ENCODE measurements around the gene PARP8. TPM values are rescaled to one million over a fixed set of nuclear protein-coding genes. Genes with fewer than 3 reads are reported as not detected.

Gene PARP8
- total and polyA plus RNA-seq, 2 of the 8 experiments (the other 6 are each of a cell fraction or from before 2014, with no cell fraction given) = 16.6 to 30.6 TPM

DNA sequence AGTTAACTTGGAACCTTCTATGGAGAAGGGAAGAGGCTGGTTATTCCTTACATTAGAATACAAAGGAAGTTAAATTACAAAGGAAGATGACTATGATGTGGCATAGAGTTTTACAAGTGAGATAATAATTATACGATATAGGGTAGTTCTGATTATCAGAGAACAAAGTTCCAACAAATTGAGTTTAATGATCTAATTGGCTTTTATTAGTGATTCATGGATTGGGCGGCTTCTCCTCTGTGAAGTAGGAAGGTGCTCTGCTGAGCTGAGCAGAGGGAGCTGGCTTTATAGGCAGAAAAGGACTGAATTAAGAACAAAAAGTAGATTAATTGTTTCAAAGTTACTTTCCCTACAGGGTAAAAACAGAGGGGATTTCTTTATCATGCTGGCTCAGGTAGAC, 49.7 kb downstream of the PARP8 start:
- H3K4me2 ChIP-seq (ENCODE audit: insufficient read depth in 1 of 2, low read depth in 2 of 2, low read length in 2 of 2) = no peak overlapping the region
- H3K9ac ChIP-seq (replicated peaks in 1 of 4; ENCODE audit: extremely low read depth in 1 of 4, low read depth in 3 of 4, low read length in 3 of 4) = no peak overlapping the region
- no peak overlapping the region for H4K91ac ChIP-seq (replicated peaks; ENCODE audit: insufficient read length, low read length)
- DNase-seq (ENCODE audit: low read depth in 1 of 2, low spot score in 2 of 2) (no peak), FAIRE-seq (no peak)
- ChIA-PET CTCF (ENCODE audit: partially characterized antibody) (interaction anchor here (1.0 to 2.1 kb wide), 2 partner anchors 10 to 14 kb away, joined by 3 to 6 read pairs; no protein-coding TSS in a partner anchor), POLR2A (ENCODE audit: partially characterized antibody) (interaction anchor here (1.8 kb wide), 1 partner anchor 25 kb away, joined by 4 read pairs; no protein-coding TSS in a partner anchor)
- H3K23me2 ChIP-seq (ENCODE audit: low read depth, low read length) = no peaks in the 10 kb centered on the region
- no peak overlapping the region for H3K27ac ChIP-seq (ENCODE audit: low read depth, low read length)
- H4K5ac ChIP-seq (ENCODE audit: insufficient read length, low read depth, low read length) = no peak overlapping the region
- H3K79me1 ChIP-seq (ENCODE audit: low read depth, low read length) = no peaks in the 10 kb centered on the region; the same call in 1 of the 2 replicates
- H3K4me1 ChIP-seq (replicated peaks in 1 of 4; ENCODE audit: control insufficient read depth in 3 of 4, insufficient read depth in 4 of 4, low read length in 3 of 4) = peaks cover 0 to 4% (median under 1%) of the 10 kb centered on the region in 4 experiments; a peak in 4 of 7 replicates
- no peak overlapping the region for H2BK12ac ChIP-seq (ENCODE audit: low read depth, low read length)
- H2BK15ac ChIP-seq (ENCODE audit: low read length) = no peak overlapping the region
- no peak overlapping the region for H3K4ac ChIP-seq (replicated peaks; ENCODE audit: insufficient read length, low read depth, low read length)
- no peaks in the 10 kb centered on the region for H4K20me1 ChIP-seq (replicated peaks in 1 of 2; ENCODE audit: control insufficient read depth in 1 of 2, insufficient read depth in 2 of 2, low read length in 2 of 2)
- no peak overlapping the region for H2BK20ac ChIP-seq (ENCODE audit: low read length)
- H4K8ac ChIP-seq (ENCODE audit: extremely low read depth, insufficient read depth, low read length) = no peak overlapping the region
- no peak overlapping the region for H3K56ac ChIP-seq (replicated peaks; ENCODE audit: insufficient read length, low read depth, low read length)
- H2BK5ac ChIP-seq (ENCODE audit: low read depth, low read length) = no peak overlapping the region
- H3K18ac ChIP-seq (ENCODE audit: extremely low read depth, low read length) = no peak overlapping the region
- no peak overlapping the region for H2AFZ ChIP-seq (ENCODE audit: low read length)
- no peaks in the 10 kb centered on the region for H3K27me3 ChIP-seq (replicated peaks in 1 of 4; ENCODE audit: control insufficient read depth in 3 of 4, extremely low read depth in 1 of 4, insufficient read depth in 3 of 4, low read length in 3 of 4)
- H3K79me2 ChIP-seq (ENCODE audit: control insufficient read depth in 1 of 2, insufficient read depth in 2 of 2, low read length in 2 of 2) = peaks cover 0 to 98% of the 10 kb centered on the region in 2 experiments; a peak in 3 of 4 replicates
- H3K36me3 ChIP-seq (ENCODE audit: control insufficient read depth in 2 of 4, insufficient read depth in 4 of 4, low read length in 3 of 4) = no peaks in the 10 kb centered on the region
- 98% methylated on average over 2 of the region's 2 CpGs; no CpG with 5 or more reads in 1 of the 2 experiments for WGBS, 2 experiments (ENCODE audit: extremely low coverage in 1 of 2, insufficient coverage in 1 of 2, insufficient read length in 1 of 2, insufficient replicate concordance in 2 of 2, low coverage in 1 of 2, low lambda C conversion rate in 2 of 2, missing lambda C conversion rate in 1 of 2)
- TF ChIP-seq GTF2F1 (IDR thresholded peaks at IDR 0.05; ENCODE audit: borderline replicate concordance, low read depth, low read length) = no peak
- TF ChIP-seq TEAD4 (IDR thresholded peaks at IDR 0.05; ENCODE audit: low read depth, low read length) = no peak
- no peak for TF ChIP-seq RXRA (IDR thresholded peaks at IDR 0.05; ENCODE audit: insufficient read depth, low read depth, low read length)
- H3K4me3 ChIP-seq (ENCODE audit: extremely low read depth in 1 of 4, insufficient read depth in 2 of 4, low read depth in 3 of 4, low read length in 4 of 4) = no peak overlapping the region
- H2AK5ac ChIP-seq (ENCODE audit: low read depth, low read length) = no peak overlapping the region
- no peak overlapping the region for H3K14ac ChIP-seq (ENCODE audit: insufficient read length)
- H3K9me3 ChIP-seq (ENCODE audit: insufficient read depth in 2 of 2, low read depth in 1 of 2, low read length in 1 of 2) = no peaks in the 10 kb centered on the region
- H2BK120ac ChIP-seq (replicated peaks; ENCODE audit: low read depth, low read length) = no peak overlapping the region
- no peak overlapping the region for H3K23ac ChIP-seq (ENCODE audit: insufficient read length)

All from H1 (cell line).